Hematopoietic multipotent progenitor cell treated with erythropoietin and hydrocortisone succinate and interleukin-3 and kit ligand, for 4 days (in vitro differentiated cells): ENCODE data around the gene SEC31B.

Experiments used
- DNase-seq: peaks from one replicate; pipeline ENCODE4 v3.0.0-alpha.2; 2015

The SEC31B gene

GRCh38 chr10:100489396-100489795 is 30.3 kb downstream of the SEC31B start:
- no peak for DNase-seq

- no peak for DNase-seq
Observed at GRCh38 chr10:100487529-100487928, 32.1 kb downstream of the SEC31B start.

GRCh38 chr10:100485801-100486495 is 33.7 kb downstream of the SEC31B start:
- no peak for DNase-seq

GRCh38 chr10:100485366-100485765 is 34.3 kb downstream of the SEC31B start:
- DNase-seq: no peak

- DNase-seq: no peak
Observed at GRCh38 chr10:100483876-100484666, 35.6 kb downstream of the SEC31B start.

- DNase-seq: no peak
Observed at GRCh38 chr10:100482834-100483185, 36.9 kb downstream of the SEC31B start.

GRCh38 chr10:100482181-100482833 is 37.4 kb downstream of the SEC31B start:
- peak; percentile 82 for DNase-seq

- DNase-seq: peak; percentile 94
Observed at GRCh38 chr10:100481462-100482081, 38.1 kb downstream of the SEC31B start.

GRCh38 chr10:100480002-100480401 is 39.7 kb downstream of the SEC31B start:
- DNase-seq: no peak

- peak; percentile 45 for DNase-seq
Observed at GRCh38 chr10:100479037-100479436, 40.6 kb downstream of the SEC31B start.

GRCh38 chr10:100477970-100478369 is 41.7 kb downstream of the SEC31B start:
- DNase-seq: peak; percentile 20

- DNase-seq: no peak
Observed at GRCh38 chr10:100470367-100470766, 49.3 kb downstream of the SEC31B start.

GRCh38 chr10:100469756-100470155 is 49.9 kb downstream of the SEC31B start:
- no peak for DNase-seq

- DNase-seq: no peak
Observed at GRCh38 chr10:100468978-100469377, 50.7 kb downstream of the SEC31B start.

- DNase-seq: no peak
Observed at GRCh38 chr10:100468322-100468721, 51.3 kb downstream of the SEC31B start.

GRCh38 chr10:100462709-100463108 is 57.0 kb downstream of the SEC31B start, which contains the start of gene WNT8B:
TSS of gene WNT8B (plus strand) at chr10:100463009. CDS start at chr10:100463169, 160 bp downstream.
- no peak for DNase-seq

GRCh38 chr10:100448951-100449350 is 70.7 kb downstream of the SEC31B start:
- peak; percentile 4 for DNase-seq

- no peak for DNase-seq
Observed at GRCh38 chr10:100447663-100448062, 72.0 kb downstream of the SEC31B start.

GRCh38 chr10:100446130-100446761 is 73.4 kb downstream of the SEC31B start:
- peak; percentile 6 for DNase-seq

- no peak for DNase-seq
Observed at GRCh38 chr10:100442548-100442947, 77.1 kb downstream of the SEC31B start.

- no peak for DNase-seq
Observed at GRCh38 chr10:100438674-100439315, 80.9 kb downstream of the SEC31B start.
